Cerebellar cortex (tissue), 1 donor: Measurements from ENCODE around the gene EFCAB9.
"Not testable (repeated sequence)": the region's sequence is repeated elsewhere in the genome, so short reads cannot be mapped to it uniquely, and the experiment has no call there.

ENCODE experiments used
- DNase-seq: peaks from one replicate; pipeline ENCODE4 v3.0.0-alpha.2; 2015; ENCODE audit warnings: low spot score

EFCAB9 gene

GRCh38 chr5:172188893-172189692 lies 4.9 kb upstream of the EFCAB9 start:
- peak; percentile 61 for DNase-seq

- no peak for DNase-seq
These were observed 4.2 kb upstream of the EFCAB9 start for GRCh38 chr5:172189693-172190296.

GRCh38 chr5:172194985-172195774 lies 1.2 kb downstream of the EFCAB9 start:
- no peak for DNase-seq

- not testable (repeated sequence) for DNase-seq
These were observed 3.8 kb downstream of the EFCAB9 start for GRCh38 chr5:172197775-172198174.

- DNase-seq = no peak
These were observed 5.5 kb downstream of the EFCAB9 start for GRCh38 chr5:172199446-172199845.

GRCh38 chr5:172200476-172200875 lies 6.5 kb downstream of the EFCAB9 start:
- DNase-seq = no peak

GRCh38 chr5:172205984-172206383 lies 12.0 kb downstream of the EFCAB9 start:
- not testable (repeated sequence) for DNase-seq

- DNase-seq = no peak
These were observed 13.5 kb downstream of the EFCAB9 start for GRCh38 chr5:172207511-172207910.

- DNase-seq = no peak
These were observed 15.7 kb downstream of the EFCAB9 start for GRCh38 chr5:172209714-172210113.

- peak; percentile 67 for DNase-seq
These were observed 17.7 kb downstream of the EFCAB9 start for GRCh38 chr5:172211676-172212075.

GRCh38 chr5:172213126-172213525 lies 19.2 kb downstream of the EFCAB9 start:
- DNase-seq = peak; percentile 69

- DNase-seq = no peak
These were observed 22.4 kb downstream of the EFCAB9 start for GRCh38 chr5:172216345-172216744.

- DNase-seq = no peak
These were observed 25.3 kb downstream of the EFCAB9 start for GRCh38 chr5:172219296-172219695.

- DNase-seq = no peak
These were observed 30.2 kb downstream of the EFCAB9 start for GRCh38 chr5:172223901-172224873.

- DNase-seq = peak; percentile 98
These were observed 31.0 kb downstream of the EFCAB9 start for GRCh38 chr5:172224996-172225395.

- DNase-seq = no peak
These were observed 35.9 kb downstream of the EFCAB9 start for GRCh38 chr5:172229904-172230303.

- peak; percentile 70 for DNase-seq
These were observed 40.1 kb downstream of the EFCAB9 start for GRCh38 chr5:172234031-172234430.

- no peak for DNase-seq
These were observed 41.3 kb downstream of the EFCAB9 start for GRCh38 chr5:172235132-172235780.

- peak; percentile 48 for DNase-seq
These were observed 42.1 kb downstream of the EFCAB9 start for GRCh38 chr5:172235827-172236736.

- DNase-seq = no peak
These were observed 44.4 kb downstream of the EFCAB9 start for GRCh38 chr5:172238334-172238733.
